GM12872 (cell line): ENCODE data around the gene TNNT2.

Experiments
- TF ChIP-seq, protein P1 (sequence below): IDR thresholded peaks from 3 replicates; pipeline ENCODE4 v1.5.1; 2011; ENCODE audit warnings: low read depth, mild to moderate bottlenecking, low read length, moderate library complexity; ENCODE audit not compliant: insufficient read depth

The TNNT2 gene

DNA sequence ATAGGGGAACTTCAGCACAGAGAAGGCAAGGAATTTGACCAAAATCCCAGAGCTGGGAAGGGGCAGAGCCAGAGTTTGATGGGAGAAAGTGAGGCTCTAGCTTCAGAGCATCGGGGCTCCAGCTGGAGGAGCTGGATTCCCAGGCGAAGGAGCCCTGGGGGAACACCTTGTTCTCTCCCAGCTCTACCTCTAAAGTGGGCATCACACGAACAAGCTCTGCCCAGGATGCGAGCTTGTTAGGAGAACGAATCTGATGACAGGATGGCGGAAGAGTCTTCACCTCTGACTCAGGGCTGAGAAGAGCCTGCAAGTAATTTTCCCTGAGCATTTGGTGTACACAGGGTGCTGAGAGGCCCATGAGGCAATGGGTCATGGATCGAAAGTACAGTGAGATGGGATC lies 22.0 kb downstream of the TNNT2 start:
- TF ChIP-seq, protein P1, sequence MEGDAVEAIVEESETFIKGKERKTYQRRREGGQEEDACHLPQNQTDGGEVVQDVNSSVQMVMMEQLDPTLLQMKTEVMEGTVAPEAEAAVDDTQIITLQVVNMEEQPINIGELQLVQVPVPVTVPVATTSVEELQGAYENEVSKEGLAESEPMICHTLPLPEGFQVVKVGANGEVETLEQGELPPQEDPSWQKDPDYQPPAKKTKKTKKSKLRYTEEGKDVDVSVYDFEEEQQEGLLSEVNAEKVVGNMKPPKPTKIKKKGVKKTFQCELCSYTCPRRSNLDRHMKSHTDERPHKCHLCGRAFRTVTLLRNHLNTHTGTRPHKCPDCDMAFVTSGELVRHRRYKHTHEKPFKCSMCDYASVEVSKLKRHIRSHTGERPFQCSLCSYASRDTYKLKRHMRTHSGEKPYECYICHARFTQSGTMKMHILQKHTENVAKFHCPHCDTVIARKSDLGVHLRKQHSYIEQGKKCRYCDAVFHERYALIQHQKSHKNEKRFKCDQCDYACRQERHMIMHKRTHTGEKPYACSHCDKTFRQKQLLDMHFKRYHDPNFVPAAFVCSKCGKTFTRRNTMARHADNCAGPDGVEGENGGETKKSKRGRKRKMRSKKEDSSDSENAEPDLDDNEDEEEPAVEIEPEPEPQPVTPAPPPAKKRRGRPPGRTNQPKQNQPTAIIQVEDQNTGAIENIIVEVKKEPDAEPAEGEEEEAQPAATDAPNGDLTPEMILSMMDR, result no peak

DNA sequence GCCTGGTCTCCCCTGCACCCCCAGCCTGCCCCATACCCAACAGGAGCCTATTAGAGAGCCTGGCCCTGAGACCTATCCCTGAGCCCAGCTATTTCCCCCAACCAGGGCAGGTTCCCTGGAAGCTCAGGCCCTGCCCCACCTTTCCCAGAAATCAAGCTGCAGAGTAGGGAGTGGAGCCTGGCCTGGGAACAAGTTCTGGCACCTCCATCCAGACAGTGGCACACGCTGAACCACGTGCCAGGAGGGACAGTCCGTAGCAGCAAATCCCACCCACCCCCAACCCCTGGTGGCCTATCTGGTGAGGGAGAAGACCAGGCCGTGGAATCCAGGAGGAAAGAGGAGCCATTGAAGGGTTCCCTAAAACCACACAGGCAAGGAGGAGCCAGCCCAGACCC lies 22.6 kb downstream of the TNNT2 start:
- TF ChIP-seq, protein P1, result no peak

DNA sequence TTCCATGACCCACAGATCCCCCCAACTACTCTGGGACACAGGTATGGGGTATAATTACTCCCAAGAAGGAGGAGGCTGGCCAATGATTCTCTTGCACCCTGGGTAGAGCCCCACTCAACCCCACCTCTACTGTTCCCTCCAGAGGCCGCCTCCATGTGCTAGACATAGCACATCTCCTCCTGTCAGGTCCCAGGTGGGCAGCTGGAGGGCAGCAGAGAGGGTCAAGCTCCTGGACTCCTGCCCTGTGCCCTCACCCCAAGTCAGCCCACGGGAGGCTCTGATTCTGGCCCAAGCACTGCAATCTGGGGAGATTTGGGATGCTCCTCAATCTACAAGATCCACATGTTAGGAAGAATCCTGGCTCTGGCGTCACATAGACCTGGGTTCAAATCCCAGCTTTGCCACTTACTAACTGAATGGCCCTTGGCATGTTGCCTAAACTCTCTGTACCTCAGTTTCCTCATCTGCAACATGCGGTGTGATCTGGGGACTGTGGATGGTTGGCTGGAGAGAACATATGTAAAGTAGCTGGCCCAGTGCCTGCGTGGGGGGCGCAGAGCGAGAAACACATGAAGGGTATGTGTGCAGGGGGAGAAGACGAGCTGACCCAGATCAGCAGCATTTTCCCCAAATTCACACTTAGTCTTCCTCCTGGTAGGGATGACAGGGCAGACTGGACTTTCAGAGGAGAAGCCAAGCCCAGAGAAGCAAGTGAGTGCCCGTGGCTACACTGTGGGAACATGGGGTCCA lies 23.2 kb downstream of the TNNT2 start:
- TF ChIP-seq, protein P1, result no peak

DNA sequence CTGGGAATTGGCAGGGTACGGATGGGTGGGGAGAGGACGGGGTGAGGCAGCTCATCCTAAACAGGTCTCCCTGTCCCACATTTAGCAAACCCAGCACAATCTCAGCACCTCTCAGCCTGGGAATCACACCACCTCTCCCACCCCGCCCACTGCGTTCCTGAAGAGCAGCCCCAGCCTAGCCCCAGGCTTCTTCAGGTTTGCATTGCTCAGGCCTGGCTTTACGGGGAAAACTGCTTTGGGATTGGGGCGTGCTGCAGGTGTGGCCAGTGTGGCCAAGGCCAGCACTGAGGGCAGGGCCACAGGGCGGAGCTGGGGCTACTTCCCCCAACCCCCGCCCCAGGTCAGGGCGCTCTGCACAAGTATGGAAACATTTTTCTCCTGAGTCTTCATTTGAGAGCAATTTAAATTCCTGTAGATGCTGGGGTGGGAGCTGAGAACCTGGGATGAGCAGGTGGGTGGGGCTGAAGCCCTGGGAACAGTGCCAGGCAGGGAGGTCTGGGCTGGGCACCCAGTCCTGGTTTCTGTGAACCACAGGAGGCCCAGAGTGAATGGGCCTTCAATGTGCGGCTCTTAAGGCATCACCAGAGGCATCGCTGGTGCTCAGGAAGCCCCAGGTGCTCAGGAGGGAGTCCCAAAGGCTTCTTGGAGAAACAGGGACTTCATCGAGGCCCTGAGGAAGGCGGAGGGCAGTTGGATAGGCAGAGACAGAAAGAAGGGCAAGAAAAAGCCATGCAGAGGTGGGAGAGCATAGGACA lies 24.1 kb downstream of the TNNT2 start:
- TF ChIP-seq, protein P1, result no peak

DNA sequence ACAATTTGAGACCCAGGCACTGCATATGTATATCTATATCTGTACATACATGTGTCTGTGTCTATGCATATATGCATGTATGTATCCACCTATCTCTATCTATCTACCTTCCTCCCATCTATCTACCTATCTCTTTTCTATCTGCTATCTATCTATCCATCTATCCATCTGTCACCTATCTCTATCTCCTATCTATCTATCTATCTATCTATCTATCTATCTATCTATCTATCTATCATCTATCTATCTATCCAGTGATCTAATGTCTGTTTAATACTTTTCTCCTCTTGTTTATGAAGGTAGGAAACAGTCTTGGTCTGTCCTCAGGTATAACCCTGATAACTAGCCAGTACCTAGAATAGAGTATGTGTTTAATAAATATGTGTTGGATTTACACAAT lies 25.9 kb downstream of the TNNT2 start:
- TF ChIP-seq, protein P1, result no peak

DNA sequence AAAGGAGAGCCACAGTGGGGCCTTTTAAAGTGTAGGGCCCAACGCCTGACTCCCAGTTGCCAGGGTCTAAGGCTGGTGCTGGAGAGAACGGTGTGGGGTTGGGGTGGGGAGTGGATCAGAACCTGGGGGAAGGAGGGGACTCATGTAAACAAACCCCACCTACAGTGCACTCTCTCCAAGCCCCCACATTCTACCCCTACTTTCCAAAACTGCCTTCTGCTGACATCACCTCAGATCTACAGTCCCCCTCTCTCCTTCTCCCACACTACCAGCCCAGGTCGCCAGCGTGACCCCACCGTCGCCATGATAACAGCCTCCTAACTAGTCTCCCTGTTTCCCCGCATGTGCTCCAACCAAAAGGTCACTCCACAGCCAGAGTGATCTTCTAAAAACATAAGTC lies 26.6 kb downstream of the TNNT2 start:
- TF ChIP-seq, protein P1, result no peak

DNA sequence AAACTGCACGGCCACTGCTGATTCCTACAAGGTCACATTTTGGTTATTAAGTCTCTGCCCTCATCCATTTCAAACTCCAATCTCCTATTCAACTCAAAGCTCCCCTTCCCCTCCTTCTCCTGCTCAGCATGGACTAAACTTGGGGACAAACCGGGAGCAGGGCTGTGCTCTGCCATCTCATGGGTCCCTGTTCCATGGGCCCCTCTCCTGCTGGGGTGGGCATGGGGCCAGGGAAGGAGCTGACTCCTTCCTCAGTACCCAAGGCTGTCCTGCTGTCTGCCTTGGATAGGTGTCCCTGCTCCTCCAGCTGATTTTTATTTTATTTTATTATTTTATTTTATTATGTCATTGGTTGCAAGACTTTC lies 27.1 kb downstream of the TNNT2 start:
- TF ChIP-seq, protein P1, result no peak
